SU-DHL-6 (cell line): Measurements from ENCODE around the gene GNA14.

Experiments
- EZH2phosphoT487 ChIP-seq: fragments of 200-600 bp; sonication (generic), shearing (Covaris generic); conservative IDR thresholded peaks from 2 replicates; pipeline ENCODE4 v1.6.1; 2018; ENCODE audit warnings: mild to moderate bottlenecking, antibody characterized with exemption, low read length, moderate library complexity, mixed read lengths
- TF ChIP-seq, protein P1 (sequence below): fragments of 200-600 bp; sonication (generic); IDR thresholded peaks from one replicate; pipeline ENCODE4 v1.5.1; 2017; ENCODE audit warnings: antibody characterized with exemption, mild to moderate bottlenecking, low read length, moderate library complexity; ENCODE audit not compliant: insufficient read depth, poor library complexity, severe bottlenecking

DNA sequence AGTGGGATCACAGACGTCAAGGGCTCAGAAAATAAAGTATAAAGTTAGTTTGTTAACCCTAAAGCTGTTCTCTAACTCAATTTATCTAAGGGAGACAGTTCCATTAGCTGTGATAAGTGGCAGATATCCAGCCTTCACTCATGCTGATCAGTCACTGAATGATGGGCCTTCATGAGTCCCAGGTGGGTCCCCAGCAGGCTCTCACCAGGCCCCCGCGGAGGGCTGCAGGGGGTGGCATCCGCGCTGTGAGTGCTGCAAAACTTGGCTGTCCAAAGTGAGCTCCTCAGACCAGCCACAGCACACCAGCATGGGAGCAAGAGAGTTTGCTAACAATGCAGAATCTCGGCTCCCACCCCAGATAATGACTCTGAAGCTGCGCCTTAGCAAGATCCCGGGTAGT is 187.2 kb downstream of the GNA14 start:
- TF ChIP-seq, protein P1, sequence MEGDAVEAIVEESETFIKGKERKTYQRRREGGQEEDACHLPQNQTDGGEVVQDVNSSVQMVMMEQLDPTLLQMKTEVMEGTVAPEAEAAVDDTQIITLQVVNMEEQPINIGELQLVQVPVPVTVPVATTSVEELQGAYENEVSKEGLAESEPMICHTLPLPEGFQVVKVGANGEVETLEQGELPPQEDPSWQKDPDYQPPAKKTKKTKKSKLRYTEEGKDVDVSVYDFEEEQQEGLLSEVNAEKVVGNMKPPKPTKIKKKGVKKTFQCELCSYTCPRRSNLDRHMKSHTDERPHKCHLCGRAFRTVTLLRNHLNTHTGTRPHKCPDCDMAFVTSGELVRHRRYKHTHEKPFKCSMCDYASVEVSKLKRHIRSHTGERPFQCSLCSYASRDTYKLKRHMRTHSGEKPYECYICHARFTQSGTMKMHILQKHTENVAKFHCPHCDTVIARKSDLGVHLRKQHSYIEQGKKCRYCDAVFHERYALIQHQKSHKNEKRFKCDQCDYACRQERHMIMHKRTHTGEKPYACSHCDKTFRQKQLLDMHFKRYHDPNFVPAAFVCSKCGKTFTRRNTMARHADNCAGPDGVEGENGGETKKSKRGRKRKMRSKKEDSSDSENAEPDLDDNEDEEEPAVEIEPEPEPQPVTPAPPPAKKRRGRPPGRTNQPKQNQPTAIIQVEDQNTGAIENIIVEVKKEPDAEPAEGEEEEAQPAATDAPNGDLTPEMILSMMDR = no peak
- no peak for TF ChIP-seq EZH2phosphoT487
